GM10847 (cell line): ENCODE data around the gene SLC24A3.

Experiments
- POLR2A ChIP-seq: IDR thresholded peaks from 2 replicates; pipeline ENCODE4 v1.6.1; 2011; ENCODE audit not compliant: insufficient read length; ENCODE audit errors: extremely low read depth

Gene SLC24A3

DNA sequence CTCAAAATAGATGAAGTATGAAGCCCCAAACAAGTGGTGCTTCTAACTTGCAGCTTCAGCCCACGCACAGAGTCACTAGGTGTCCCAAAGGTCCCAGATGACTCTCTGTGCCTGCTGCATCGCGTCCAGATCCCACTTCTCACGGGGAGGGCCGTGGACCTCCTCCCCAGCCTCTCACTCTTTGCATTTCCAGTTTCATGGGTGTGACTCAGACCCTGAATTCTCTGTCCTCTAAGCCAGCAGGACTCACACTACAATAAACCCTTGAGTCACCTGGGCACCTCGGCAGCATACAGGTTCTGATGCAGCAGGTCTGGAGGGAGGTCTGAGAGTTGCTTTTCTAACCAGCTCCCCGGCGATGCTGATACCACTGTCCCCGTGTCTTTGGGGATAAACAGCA is 431.6 kb downstream of the SLC24A3 start:
- TF ChIP-seq POLR2A: no peak

DNA sequence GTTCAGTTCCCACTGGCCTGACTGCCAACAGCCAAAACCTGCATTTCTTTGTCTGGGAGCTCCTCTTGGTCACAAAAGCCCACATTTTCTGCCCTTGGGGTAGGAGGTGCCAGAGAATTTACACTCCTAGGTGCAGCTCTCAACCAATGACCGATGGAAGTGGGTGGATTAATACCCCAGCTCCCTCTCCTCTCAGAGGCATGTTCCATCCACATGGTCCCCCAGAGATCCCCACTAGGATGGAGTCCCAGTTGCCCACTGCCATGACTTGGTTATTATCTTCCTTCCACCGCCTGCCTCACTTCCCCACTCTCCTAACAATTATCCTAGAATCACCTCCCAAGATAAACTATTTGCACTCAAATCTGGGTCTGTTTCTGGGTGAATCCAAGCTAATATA is 434.5 kb downstream of the SLC24A3 start:
- no peak for TF ChIP-seq POLR2A

DNA sequence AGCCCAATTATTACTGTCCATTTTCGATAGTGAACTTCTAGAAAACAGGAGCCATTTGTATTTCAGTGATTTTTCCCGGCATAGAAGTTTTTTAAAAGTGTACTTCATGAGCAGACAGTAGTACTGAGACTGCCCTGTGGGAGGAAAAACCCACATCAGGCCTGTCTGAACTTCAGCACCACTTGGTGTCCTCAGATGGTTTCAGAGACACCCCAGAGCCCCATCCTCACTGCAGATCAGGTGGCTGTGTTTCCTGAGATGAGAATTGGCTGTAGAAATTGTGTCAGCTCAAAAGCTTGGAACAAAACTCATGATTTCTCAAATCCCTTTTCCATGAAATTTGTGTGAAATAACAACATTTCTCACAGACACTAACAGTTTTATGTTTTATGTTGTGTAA is 435.6 kb downstream of the SLC24A3 start:
- no peak for TF ChIP-seq POLR2A

DNA sequence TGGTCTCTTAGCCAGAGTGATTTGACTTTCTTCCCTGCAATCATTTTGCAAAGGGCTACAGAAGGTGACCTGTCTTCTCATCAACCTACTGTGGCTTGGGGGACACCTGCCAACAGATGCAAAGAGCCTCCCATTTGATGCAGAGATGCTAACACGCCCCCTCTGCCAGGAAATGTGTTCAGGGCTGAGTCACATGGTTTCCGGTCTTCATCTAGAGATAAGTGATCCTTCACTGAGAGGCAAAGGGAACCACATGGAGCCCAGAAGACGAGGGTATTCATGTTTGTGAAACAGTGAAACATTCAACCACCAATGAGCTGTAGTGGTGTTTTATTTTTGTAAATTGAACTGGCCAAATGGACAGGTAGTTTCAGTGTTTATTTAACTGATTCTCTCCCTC is 436.6 kb downstream of the SLC24A3 start:
- TF ChIP-seq POLR2A: no peak

DNA sequence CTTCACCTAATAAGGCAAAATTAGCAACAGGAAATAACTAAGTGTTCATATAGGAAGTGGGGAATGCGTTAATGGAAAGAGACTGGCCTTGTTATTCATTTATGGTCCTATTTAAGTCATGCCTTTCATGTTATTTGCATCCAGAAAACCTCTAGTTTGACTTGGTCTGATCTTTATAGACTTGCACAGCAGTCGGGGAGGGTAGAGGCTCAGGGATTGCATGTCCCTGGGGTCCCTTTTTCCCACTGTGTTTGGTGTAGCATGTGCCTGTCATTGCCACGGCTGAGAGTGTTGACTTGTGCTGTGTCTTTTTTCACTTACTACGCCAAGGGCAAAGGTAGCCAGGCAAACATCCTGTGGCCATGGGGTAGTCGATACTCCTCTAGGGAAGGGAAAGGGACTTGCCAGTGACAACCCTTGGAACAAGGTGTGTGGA is 440.2 kb downstream of the SLC24A3 start:
- TF ChIP-seq POLR2A: no peak

DNA sequence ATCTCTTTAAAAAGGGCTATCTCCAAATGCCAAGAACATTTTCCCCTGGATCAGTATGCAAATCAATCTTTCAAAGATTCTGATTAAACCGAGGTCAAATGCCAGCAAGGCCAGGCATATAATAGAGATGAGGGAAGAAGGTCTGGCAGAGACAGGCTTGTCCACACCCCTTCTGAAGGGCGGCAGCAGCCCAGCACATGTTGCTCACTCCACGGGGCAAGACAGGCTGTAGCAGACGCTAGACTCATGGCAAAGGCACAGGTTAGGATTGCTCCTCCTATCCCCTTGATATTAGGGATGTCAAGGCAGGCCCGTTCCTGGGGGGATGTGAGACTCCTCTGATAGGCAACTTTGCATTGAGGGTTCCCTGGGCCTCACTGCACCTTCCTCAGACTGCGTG is 440.9 kb downstream of the SLC24A3 start:
- TF ChIP-seq POLR2A: no peak

DNA sequence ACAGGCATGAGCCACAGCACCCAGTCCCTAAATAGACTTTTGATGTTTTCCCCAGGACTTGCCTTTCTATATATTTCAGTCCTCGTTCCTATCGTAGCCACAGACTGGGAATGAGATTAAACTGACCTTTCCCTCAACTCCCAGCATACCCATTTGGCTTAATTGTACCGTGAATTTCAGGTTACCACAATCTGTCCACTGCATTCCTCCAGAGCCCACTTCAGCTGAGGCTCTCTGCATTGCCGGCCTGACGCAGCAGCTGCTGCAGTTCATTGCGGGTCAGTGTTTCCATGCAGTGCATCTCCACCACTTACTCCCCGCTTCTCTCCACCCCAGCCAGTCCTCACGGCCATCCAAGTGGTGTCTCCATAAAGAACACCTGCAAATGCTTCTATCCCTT is 442.5 kb downstream of the SLC24A3 start:
- TF ChIP-seq POLR2A: no peak

DNA sequence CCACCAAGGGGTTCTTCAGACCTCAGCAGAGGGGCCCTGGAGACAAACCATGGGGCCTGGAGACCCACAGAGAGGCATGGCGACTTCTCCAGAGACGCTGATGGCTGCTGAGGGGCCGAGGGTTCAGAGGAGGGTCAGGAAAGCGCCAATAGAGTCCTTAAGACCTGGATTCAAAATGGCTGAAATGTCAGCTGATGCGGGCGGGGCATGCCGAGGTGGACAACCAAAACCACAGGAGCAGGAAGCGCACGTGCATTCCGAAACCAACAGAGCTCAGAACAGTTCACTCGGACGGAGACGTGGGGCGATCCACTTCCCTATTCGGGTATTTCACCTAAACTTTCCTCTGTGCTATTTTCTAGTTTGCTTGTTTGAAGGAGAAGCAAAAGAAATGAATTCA is 445.7 kb downstream of the SLC24A3 start:
- TF ChIP-seq POLR2A: no peak

DNA sequence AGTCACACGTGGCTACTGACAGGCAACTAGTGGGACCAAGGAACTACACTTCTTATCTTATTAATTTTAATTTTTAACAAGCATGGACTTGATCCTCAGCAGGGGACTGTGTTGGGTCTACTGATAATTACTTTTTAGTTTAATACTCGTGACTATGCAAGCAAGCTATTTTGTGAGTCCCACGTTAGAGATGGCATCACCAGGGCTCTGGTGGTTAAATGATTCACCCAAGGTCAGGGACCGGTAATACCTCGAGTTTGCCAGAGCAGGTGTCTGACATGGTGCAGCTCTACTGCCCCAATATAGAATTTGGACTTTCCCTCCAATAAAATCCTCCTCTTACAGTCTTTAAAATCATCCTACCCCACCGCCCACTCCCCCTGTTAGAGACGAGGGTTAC is 447.0 kb downstream of the SLC24A3 start:
- no peak for TF ChIP-seq POLR2A

DNA sequence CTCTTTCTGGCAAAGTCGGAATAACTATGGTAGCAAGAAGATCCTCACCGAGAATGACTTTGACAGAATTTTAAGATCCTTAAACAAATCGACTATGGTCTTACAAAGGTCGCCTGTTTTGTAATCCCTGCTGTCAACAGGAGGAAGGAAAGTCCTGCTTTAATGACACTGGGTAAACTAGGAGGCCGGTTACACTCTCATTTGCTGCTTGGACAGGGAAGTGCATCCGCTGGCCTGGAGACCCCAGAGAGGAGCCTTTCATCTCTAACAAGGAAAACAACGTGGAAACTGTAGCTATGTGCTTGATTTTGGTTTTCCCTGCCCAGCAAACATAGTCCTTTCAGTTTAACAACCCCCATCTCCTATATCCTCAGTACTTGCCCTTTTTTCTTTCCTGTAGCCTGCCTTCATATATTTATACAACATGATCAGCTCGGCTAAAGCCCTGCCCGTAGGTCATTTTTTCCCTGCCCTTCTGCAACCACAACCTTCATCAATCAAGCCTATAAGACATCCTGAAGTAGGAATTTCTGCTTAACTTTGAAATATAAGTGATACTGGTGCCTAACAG is 448.5 kb downstream of the SLC24A3 start:
- no peak for TF ChIP-seq POLR2A

DNA sequence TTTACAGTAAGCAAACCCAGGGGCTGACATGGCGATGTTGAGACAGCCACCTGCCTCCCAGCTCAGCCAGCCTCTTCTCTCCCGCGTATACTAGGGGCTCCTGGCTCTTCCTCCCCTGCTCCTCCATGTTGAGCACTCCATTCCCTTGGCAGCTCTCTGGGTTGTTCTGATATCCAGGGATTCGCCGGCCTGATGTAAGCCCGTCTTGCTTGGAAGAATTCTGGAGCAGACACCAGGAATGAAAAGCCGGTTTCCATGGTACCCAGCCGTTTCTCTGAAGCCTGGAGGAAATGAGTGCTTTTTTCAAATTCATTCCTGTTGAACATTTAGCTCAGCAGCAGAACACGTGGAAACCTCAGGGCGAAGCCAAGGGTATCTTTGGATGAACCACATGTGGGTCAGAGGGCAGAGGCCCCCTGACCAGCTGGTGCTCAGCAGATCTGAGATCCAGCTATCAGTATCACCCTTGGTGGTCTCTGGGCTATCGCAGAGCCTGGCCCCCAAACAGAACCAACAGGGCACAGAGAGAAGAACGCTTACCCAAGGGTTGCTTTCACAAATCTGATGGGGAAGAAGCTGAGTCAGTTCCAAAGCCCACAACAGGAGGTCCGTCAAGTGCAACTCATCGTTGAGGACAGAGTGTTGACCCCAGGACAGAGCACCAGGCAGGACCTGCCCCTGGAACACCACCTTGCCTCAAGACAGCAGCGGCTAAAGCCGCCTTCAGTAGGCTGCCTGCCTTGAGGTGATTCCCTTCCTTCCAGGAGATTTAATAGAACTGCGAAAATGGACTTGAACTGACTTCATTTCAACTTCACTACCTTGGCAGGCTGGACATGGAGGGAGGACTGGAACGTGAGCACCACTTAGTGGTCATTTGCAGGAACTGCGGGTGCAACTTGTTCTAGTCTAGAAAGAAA is 449.5 kb downstream of the SLC24A3 start:
- TF ChIP-seq POLR2A: no peak

DNA sequence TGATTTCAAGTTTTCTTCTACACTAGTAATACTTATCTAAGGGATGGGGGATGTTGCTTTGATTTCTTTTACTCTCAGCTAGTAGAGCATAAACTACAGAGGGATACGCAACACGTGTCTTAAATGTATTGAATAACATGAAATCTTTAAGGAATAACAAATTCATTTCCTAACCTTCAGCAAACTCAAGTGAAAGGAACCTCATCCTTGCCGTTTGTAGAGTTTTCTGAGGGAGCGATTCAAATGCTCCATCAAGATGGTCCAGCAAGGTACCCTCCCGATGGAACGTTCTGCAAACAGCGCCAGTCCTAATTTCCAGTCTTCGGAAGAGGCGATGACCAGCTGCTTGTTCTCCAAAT is 450.2 kb downstream of the SLC24A3 start:
- TF ChIP-seq POLR2A: no peak

DNA sequence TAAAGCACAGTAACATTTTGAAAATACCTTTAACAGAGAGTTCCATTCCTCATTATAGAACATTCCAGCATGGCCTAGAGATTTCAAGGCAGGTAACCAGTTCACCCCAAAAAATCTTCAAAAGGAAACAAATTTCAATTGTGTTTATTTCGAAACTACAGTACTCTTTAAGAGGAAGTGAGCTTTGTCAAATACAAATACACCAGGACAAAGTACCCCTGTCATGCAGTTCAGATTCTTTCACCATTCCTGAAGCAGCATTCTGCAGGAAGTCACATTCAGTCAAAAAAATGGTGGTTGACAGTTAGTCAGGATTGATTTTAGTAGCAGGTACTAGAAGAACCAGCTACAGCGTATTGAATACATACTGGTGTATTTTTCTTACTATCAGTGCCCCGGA is 456.0 kb downstream of the SLC24A3 start:
- TF ChIP-seq POLR2A: no peak

DNA sequence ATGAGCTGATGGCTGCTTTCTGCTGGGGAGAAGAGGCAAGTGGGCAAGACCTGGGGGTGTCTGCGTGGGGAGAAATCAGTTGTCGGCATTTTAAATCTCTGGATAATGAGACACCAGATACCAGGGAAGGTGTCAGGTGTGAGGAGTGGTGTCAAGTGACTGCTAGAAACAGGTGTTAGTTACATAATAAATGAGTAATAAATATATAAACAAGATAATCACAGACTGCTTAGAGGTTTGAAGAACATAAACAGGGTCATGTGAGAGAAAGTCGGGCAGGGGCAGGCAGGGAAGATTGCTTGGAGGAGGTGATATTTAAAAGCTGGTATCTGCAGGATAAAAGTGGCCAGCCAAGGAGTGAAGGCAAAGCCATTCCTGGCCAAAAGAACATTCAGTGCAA is 458.4 kb downstream of the SLC24A3 start:
- no peak for TF ChIP-seq POLR2A

DNA sequence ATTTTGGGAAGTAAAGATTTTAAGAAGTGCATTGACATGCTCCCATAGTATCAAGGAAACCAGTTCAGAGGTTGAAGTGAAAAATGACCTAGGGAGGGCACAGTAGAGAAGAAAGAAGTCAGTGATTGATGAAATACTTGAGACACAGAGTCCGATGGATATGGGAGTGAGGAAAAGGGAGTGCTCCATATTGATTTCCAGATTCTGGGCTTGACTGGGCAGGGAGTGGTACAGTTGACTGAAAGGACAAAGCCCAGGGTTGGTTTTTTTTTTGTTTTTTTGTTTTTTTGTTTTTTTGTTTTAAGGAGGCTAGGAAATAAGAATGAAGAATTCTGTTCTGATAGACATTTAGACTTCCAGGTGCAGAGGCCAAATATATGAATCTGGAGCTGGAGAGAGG is 458.9 kb downstream of the SLC24A3 start:
- TF ChIP-seq POLR2A: no peak

DNA sequence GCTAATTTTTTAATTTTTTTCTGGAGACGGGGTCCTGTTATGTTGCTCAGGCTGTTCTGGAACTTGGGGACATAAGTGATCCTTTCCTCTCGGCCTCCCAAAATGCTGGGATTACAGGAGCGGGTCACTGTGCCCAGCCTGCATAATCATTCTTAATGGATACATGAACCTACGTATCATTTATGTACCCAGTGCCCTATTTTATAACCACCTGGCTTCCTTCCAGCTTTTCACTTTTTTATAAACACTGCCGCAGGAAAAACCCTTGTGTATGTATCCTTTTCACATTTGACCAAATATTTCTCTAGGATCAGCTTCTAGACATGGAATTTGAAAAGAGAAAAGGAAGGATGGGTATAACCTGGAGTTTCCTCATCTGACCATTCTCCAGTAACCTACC is 460.1 kb downstream of the SLC24A3 start:
- TF ChIP-seq POLR2A: no peak

DNA sequence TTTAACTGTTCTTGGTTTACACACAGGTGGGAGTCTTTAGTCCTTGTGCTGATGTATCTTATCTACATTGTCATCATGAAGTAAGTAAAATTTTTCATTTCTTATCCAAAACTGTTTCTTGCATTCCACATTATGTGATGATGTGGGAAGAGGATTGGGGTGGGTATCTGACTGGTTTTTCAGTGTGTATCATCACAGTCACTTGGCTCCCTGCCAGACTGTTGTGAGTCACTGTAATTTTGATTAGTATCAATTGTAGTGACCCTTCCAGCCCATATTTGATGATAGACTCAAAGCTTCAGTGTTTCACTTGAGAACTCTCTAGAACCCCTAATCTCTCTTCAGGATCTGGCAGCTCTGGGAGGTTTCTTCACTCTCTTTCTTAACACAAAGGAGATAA is 461.1 kb downstream of the SLC24A3 start:
- no peak for TF ChIP-seq POLR2A

DNA sequence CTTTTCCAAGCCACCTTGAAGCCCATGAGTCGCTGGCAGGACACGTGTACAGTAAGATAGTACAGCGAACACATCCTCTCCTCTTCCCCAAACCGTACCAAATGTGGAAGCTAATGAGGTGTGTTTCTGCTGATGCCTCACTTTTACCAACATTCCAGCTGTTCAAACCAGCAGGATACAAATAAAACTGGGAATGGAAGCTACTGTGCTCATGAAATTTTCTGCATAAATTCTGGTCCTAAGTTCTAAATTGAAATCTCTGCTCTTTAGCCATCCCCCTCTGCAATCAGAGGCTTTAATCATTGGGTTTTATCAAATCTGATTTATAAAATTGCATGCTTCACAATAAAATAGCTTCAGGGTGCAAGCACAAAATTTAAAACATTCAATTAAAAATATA is 463.8 kb downstream of the SLC24A3 start:
- TF ChIP-seq POLR2A: no peak

DNA sequence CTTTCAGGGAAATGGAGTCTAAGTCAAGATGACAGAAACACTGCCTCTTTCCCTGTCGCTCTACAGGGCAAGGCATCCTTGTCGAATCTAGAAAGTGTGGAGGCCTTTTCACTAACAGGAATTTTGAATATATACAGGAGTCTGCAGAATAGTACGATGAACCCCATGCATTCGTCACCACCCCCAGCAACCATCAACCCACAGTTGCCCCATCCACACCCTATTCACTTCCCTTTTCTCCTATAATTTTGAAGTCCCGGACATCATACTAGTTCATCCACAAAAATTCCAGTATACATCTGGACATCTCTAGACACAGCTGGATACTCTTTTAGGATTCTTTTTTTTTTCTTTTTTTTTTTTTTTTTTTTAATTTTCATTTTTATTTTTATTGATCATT is 464.9 kb downstream of the SLC24A3 start:
- TF ChIP-seq POLR2A: no peak
